ENCODE measurements around the gene CHN2. TPM values are rescaled to one million over a fixed set of nuclear protein-coding genes. Genes with fewer than 3 reads are reported as not detected.
A peak's percentile ranks its signal among the peaks of the same experiment; 100 is the strongest.

Gene CHN2
- polyA plus RNA-seq, 1 of the 3 experiments (the other 2 are of a cell fraction), result 0.02 TPM

DNA sequence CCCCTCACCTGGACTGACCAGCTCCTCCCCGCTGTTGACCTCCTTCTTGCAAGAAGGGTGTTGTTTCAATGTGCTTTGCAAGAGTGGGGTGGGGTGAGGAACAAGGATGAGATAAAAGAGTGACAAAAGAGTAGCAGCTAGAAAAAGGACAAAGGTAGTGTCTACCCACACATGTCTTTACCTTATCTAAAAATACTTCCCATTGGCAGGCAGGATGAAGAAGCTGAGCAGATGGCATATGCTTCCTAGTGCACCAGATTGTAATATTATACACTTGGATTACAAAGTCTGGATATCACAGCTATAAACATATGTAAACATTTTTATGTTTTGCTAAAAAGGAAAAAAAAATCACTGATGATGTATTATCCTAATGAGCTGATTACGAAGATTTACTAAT, 34.5 kb downstream of the CHN2 start (continued):
- TF ChIP-seq, protein P1, sequence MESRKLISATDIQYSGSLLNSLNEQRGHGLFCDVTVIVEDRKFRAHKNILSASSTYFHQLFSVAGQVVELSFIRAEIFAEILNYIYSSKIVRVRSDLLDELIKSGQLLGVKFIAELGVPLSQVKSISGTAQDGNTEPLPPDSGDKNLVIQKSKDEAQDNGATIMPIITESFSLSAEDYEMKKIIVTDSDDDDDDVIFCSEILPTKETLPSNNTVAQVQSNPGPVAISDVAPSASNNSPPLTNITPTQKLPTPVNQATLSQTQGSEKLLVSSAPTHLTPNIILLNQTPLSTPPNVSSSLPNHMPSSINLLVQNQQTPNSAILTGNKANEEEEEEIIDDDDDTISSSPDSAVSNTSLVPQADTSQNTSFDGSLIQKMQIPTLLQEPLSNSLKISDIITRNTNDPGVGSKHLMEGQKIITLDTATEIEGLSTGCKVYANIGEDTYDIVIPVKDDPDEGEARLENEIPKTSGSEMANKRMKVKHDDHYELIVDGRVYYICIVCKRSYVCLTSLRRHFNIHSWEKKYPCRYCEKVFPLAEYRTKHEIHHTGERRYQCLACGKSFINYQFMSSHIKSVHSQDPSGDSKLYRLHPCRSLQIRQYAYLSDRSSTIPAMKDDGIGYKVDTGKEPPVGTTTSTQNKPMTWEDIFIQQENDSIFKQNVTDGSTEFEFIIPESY (IDR thresholded peaks at IDR 0.05; ENCODE audit: borderline replicate concordance, low read depth), result no peak
- TF ChIP-seq FOXJ3 (CRISPR knock-in tag; IDR thresholded peaks at IDR 0.05), result no peak
- no peak for TF ChIP-seq YY1 (IDR thresholded peaks at IDR 0.05; ENCODE audit: low read depth)

DNA sequence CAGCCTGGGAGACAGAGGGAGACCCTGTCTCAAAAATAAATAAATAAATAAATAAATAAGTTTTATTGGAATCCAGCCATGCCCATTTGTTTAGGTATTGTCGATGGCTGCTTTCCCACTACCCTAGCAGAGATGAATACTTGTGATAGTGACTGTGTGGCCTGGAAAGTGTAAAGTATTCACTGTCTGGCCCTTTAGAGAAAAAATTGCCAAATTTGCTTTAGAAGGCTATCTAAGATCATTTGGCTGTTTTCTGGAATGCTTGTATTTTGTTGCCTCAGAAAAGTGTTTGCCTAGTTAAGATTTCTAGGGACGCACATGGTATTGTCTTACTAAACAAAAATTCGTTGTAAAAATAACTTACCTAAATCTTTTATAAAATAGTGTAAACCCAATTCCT, 35.4 kb downstream of the CHN2 start:
- CTCF ChIA-PET, result interaction anchor here (1.1 kb wide), 1 partner anchor 14 kb away, joined by 3 read pairs; no protein-coding TSS in a partner anchor

DNA sequence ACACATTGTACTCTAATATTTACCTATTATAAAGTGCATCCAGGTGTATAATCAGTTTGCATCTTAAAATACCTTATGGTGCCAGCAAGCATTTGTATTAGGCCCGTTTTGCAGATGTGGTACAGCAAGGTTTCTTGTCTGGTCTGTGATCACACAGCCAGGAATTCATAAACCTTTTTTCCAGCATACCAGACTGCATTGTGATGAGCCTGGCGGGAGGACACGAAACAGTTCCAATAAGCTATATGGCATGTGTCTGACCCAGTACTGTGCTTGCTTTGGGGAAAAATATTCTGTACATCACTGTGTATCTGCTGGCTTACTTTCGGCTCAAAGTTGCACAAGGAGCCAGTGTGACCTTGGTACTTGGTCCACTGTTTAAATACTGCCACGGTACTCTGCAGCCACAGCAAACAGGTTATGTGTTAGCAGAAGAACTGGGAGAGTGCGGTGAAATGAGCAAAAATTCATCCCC, 36.3 kb downstream of the CHN2 start:
- no peaks in the 10 kb centered on the region for H4K20me1 ChIP-seq (ENCODE audit: insufficient read depth)
- H3F3A ChIP-seq (replicated peaks; ENCODE audit: insufficient read depth), result no peaks in the 10 kb centered on the region
- H3K27ac ChIP-seq (ENCODE audit: low read depth in 2 of 2, low read length in 1 of 2), result no peak overlapping the region
- H3K9me3 ChIP-seq, result no peaks in the 10 kb centered on the region
- no peak for DNase-seq
- H3K4me1 ChIP-seq (ENCODE audit: control insufficient read depth in 1 of 2, insufficient read depth in 2 of 2, low read depth in 1 of 2, low read length in 1 of 2), result no peaks in the 10 kb centered on the region; a peak in 2 of 4 replicates
- H3K4me3 ChIP-seq (ENCODE audit: low read depth in 2 of 2, low read length in 1 of 2), result no peak overlapping the region
- no peaks in the 10 kb centered on the region for H3K79me2 ChIP-seq (ENCODE audit: insufficient read depth)
- ChIA-PET CTCF (interaction anchor here (0.8 to 1.8 kb wide), 3 partner anchors 14 to 41 kb away, joined by 3 to 6 read pairs (median 4); no protein-coding TSS in a partner anchor), POLR2A (no interaction called here)
- no peak overlapping the region for H3K4me2 ChIP-seq
- no peaks in the 10 kb centered on the region for H3K9me2 ChIP-seq
- WGBS (ENCODE audit: low lambda C conversion rate), result 67% methylated on average over 6 of the region's 6 CpGs
- no peak overlapping the region for H3K9ac ChIP-seq
- H2AFZ ChIP-seq (ENCODE audit: low read depth), result no peak overlapping the region
- H3K27me3 ChIP-seq (ENCODE audit: insufficient read depth), result no peaks in the 10 kb centered on the region
- no peaks in the 10 kb centered on the region for H3K36me3 ChIP-seq (replicated peaks in 1 of 2; ENCODE audit: control insufficient read depth in 1 of 2, insufficient read depth in 2 of 2, low read length in 1 of 2)
- TF ChIP-seq RAD21 (IDR thresholded peaks at IDR 0.05; ENCODE audit: low read length), result no peak
- TF ChIP-seq, protein P2, sequence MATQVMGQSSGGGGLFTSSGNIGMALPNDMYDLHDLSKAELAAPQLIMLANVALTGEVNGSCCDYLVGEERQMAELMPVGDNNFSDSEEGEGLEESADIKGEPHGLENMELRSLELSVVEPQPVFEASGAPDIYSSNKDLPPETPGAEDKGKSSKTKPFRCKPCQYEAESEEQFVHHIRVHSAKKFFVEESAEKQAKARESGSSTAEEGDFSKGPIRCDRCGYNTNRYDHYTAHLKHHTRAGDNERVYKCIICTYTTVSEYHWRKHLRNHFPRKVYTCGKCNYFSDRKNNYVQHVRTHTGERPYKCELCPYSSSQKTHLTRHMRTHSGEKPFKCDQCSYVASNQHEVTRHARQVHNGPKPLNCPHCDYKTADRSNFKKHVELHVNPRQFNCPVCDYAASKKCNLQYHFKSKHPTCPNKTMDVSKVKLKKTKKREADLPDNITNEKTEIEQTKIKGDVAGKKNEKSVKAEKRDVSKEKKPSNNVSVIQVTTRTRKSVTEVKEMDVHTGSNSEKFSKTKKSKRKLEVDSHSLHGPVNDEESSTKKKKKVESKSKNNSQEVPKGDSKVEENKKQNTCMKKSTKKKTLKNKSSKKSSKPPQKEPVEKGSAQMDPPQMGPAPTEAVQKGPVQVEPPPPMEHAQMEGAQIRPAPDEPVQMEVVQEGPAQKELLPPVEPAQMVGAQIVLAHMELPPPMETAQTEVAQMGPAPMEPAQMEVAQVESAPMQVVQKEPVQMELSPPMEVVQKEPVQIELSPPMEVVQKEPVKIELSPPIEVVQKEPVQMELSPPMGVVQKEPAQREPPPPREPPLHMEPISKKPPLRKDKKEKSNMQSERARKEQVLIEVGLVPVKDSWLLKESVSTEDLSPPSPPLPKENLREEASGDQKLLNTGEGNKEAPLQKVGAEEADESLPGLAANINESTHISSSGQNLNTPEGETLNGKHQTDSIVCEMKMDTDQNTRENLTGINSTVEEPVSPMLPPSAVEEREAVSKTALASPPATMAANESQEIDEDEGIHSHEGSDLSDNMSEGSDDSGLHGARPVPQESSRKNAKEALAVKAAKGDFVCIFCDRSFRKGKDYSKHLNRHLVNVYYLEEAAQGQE (IDR thresholded peaks at IDR 0.05; ENCODE audit: low read depth, low read length), result no peak

More for the DNA sequence above, 35.4 kb downstream of the CHN2 start:
- no peaks in the 10 kb centered on the region for H3K79me2 ChIP-seq (ENCODE audit: insufficient read depth)
- H3K4me3 ChIP-seq (ENCODE audit: low read depth in 2 of 2, low read length in 1 of 2), result no peak overlapping the region
- no peak overlapping the region for H3K27ac ChIP-seq (ENCODE audit: low read depth in 2 of 2, low read length in 1 of 2)
- H3K27me3 ChIP-seq (ENCODE audit: insufficient read depth), result no peaks in the 10 kb centered on the region
- no peak overlapping the region for H2AFZ ChIP-seq (ENCODE audit: low read depth)
- H3K36me3 ChIP-seq (replicated peaks in 1 of 2; ENCODE audit: control insufficient read depth in 1 of 2, insufficient read depth in 2 of 2, low read length in 1 of 2), result no peaks in the 10 kb centered on the region
- POLR2A ChIA-PET, result no interaction called here
- WGBS (ENCODE audit: low lambda C conversion rate), result 57% methylated on average over 3 of the region's 3 CpGs
- H3K9me2 ChIP-seq, result no peaks in the 10 kb centered on the region
- no peak overlapping the region for H3K4me2 ChIP-seq
- no peak overlapping the region for H3K9ac ChIP-seq
- H3F3A ChIP-seq (replicated peaks; ENCODE audit: insufficient read depth), result no peaks in the 10 kb centered on the region
- DNase-seq, result no peak
- H3K4me1 ChIP-seq (ENCODE audit: control insufficient read depth in 1 of 2, insufficient read depth in 2 of 2, low read depth in 1 of 2, low read length in 1 of 2), result no peaks in the 10 kb centered on the region; a peak in 2 of 4 replicates
- TF ChIP-seq SIN3A (IDR thresholded peaks at IDR 0.05; ENCODE audit: borderline replicate concordance, low read depth, low read length), result no peak
- TF ChIP-seq, protein P3, sequence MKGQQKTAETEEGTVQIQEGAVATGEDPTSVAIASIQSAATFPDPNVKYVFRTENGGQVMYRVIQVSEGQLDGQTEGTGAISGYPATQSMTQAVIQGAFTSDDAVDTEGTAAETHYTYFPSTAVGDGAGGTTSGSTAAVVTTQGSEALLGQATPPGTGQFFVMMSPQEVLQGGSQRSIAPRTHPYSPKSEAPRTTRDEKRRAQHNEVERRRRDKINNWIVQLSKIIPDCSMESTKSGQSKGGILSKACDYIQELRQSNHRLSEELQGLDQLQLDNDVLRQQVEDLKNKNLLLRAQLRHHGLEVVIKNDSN (IDR thresholded peaks at IDR 0.05; ENCODE audit: borderline replicate concordance, low read depth), result no peak
- no peak for TF ChIP-seq ELF1 (IDR thresholded peaks at IDR 0.05)
- TF ChIP-seq, protein P4, sequence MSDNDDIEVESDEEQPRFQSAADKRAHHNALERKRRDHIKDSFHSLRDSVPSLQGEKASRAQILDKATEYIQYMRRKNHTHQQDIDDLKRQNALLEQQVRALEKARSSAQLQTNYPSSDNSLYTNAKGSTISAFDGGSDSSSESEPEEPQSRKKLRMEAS (IDR thresholded peaks at IDR 0.05; ENCODE audit: low read depth), result no peak
- no peak for TF ChIP-seq POLR2AphosphoS5 (IDR thresholded peaks at IDR 0.05; ENCODE audit: low read depth, low read length)
- TF ChIP-seq GATA2 (CRISPR knock-in tag; IDR thresholded peaks at IDR 0.05), result 0 out of 2 replicates have a peak, but pooled peaks have one; percentile 19
- TF ChIP-seq RCOR1 (IDR thresholded peaks at IDR 0.05; ENCODE audit: low read length), result 0 out of 2 replicates have a peak, but pooled peaks have one; percentile 25
- no peak for TF ChIP-seq TAF1 (IDR thresholded peaks at IDR 0.05; ENCODE audit: borderline replicate concordance, low read depth, low read length)
- no peak for TF ChIP-seq CHD2 (IDR thresholded peaks at IDR 0.05; ENCODE audit: low read length, partially characterized antibody)
- TF ChIP-seq RFX5 (IDR thresholded peaks at IDR 0.05; ENCODE audit: low read length), result no peak
- no peak for TF ChIP-seq MXI1 (IDR thresholded peaks at IDR 0.05; ENCODE audit: low read depth, low read length)
- no peak for TF ChIP-seq FOXJ3 (CRISPR knock-in tag; IDR thresholded peaks at IDR 0.05)
- TF ChIP-seq YY1 (IDR thresholded peaks at IDR 0.05; ENCODE audit: low read depth), result no peak
- H4K20me1 ChIP-seq (ENCODE audit: insufficient read depth), result no peaks in the 10 kb centered on the region
- no peaks in the 10 kb centered on the region for H3K9me3 ChIP-seq
